ENCODE results near the gene FAM124A. TPM values are rescaled to one million over a fixed set of nuclear protein-coding genes. Genes with fewer than 3 reads are reported as not detected.

The FAM124A gene
- polyA plus RNA-seq, 3 donors: 0.03 to 0.20 (median 0.13) TPM

GRCh38 chr13:51313619-51314018 lies 91.4 kb downstream of the FAM124A start:
- Mint-ChIP-seq H3K27me3 (ENCODE audit: low read depth in 3 of 3) (peaks cover 0 to 8% (median 5%) of the 10 kb centered on the region in 3 donors), H3K4me1 (peaks cover 1% of the 10 kb centered on the region), H3K27ac (peak overlapping the region in 1 of 7 donors; percentile 11), H3K4me3 (no peak overlapping the region), H3K36me3 (no peaks in the 10 kb centered on the region), H3K9me3 (no peaks in the 10 kb centered on the region)
- WGBS (ENCODE audit: insufficient coverage): no CpG with 5 or more reads among the region's 1 CpG
- H3K9ac ChIP-seq (ENCODE audit: insufficient read depth, low read length, poor library complexity, severe bottlenecking): no peak overlapping the region
- no peak for DNase-seq
- no peaks in the 10 kb centered on the region for H3K27me3 ChIP-seq (ENCODE audit: control insufficient read depth in 2 of 2, insufficient read depth in 2 of 2, low read length in 2 of 2)
- no peak overlapping the region for H3K4me3 ChIP-seq (replicated peaks in 1 of 3; ENCODE audit: low read depth in 2 of 3, low read length in 3 of 3)
- no peaks in the 10 kb centered on the region for H3K4me1 ChIP-seq (ENCODE audit: control insufficient read depth in 1 of 2, insufficient read depth in 2 of 2, low read length in 2 of 2)
- H3K79me2 ChIP-seq (ENCODE audit: insufficient read depth, low read length): no peaks in the 10 kb centered on the region
- no peak overlapping the region for H3K4me2 ChIP-seq (replicated peaks; ENCODE audit: extremely low read depth, low read length, poor library complexity, severe bottlenecking)
- no peak overlapping the region for H2AFZ ChIP-seq (ENCODE audit: insufficient read depth, low read depth, low read length, poor library complexity, severe bottlenecking)
- intact Hi-C loops (cut with micrococcal nuclease): no loop called here
- H3K27ac ChIP-seq (ENCODE audit: low read depth in 1 of 2, low read length in 2 of 2): no peak overlapping the region
- H3K36me3 ChIP-seq (replicated peaks in 1 of 2; ENCODE audit: control insufficient read depth in 1 of 2, insufficient read depth in 2 of 2, low read length in 2 of 2): no peaks in the 10 kb centered on the region
- no peak for TF ChIP-seq CTCF (IDR thresholded peaks at IDR 0.05)
- no peaks in the 10 kb centered on the region for H3K9me3 ChIP-seq (replicated peaks in 1 of 2; ENCODE audit: control insufficient read depth in 1 of 2, insufficient read depth in 1 of 2, low read length in 2 of 2)
- H4K20me1 ChIP-seq (ENCODE audit: insufficient read depth, low read length): no peaks in the 10 kb centered on the region

GRCh38 chr13:51317262-51317661 lies 95.1 kb downstream of the FAM124A start:
- Mint-ChIP-seq H3K4me3 (no peak overlapping the region), H3K36me3 (no peaks in the 10 kb centered on the region), H3K27me3 (ENCODE audit: low read depth in 3 of 3) (peaks cover 0 to 7% (median 5%) of the 10 kb centered on the region in 3 donors), H3K9me3 (no peaks in the 10 kb centered on the region), H3K4me1 (no peaks in the 10 kb centered on the region), H3K27ac (no peak overlapping the region)
- TF ChIP-seq CTCF (IDR thresholded peaks at IDR 0.05): no peak
- 100% methylated on average over 1 of the region's 1 CpG for WGBS (ENCODE audit: insufficient coverage)
- no peak overlapping the region for H3K4me3 ChIP-seq (replicated peaks in 1 of 3; ENCODE audit: low read depth in 2 of 3, low read length in 3 of 3)
- H3K27ac ChIP-seq (ENCODE audit: low read depth in 1 of 2, low read length in 2 of 2): no peak overlapping the region
- no peaks in the 10 kb centered on the region for H3K9me3 ChIP-seq (replicated peaks in 1 of 2; ENCODE audit: control insufficient read depth in 1 of 2, insufficient read depth in 1 of 2, low read length in 2 of 2)
- H3K27me3 ChIP-seq (ENCODE audit: control insufficient read depth in 2 of 2, insufficient read depth in 2 of 2, low read length in 2 of 2): no peaks in the 10 kb centered on the region
- no peaks in the 10 kb centered on the region for H3K79me2 ChIP-seq (ENCODE audit: insufficient read depth, low read length)
- no peak overlapping the region for H3K4me2 ChIP-seq (replicated peaks; ENCODE audit: extremely low read depth, low read length, poor library complexity, severe bottlenecking)
- no peaks in the 10 kb centered on the region for H3K4me1 ChIP-seq (ENCODE audit: control insufficient read depth in 1 of 2, insufficient read depth in 2 of 2, low read length in 2 of 2)
- H4K20me1 ChIP-seq (ENCODE audit: insufficient read depth, low read length): no peaks in the 10 kb centered on the region
- H2AFZ ChIP-seq (ENCODE audit: insufficient read depth, low read depth, low read length, poor library complexity, severe bottlenecking): no peak overlapping the region
- no peak overlapping the region for H3K9ac ChIP-seq (ENCODE audit: insufficient read depth, low read length, poor library complexity, severe bottlenecking)
- H3K36me3 ChIP-seq (replicated peaks in 1 of 2; ENCODE audit: control insufficient read depth in 1 of 2, insufficient read depth in 2 of 2, low read length in 2 of 2): no peaks in the 10 kb centered on the region
- intact Hi-C loops (cut with micrococcal nuclease): no loop called here
- DNase-seq: no peak

Data from CD14-positive monocyte (primary cell).